ENCODE data around the gene LRP11. TPM values are rescaled to one million over a fixed set of nuclear protein-coding genes. Genes with fewer than 3 reads are reported as not detected.

The LRP11 gene
- total and polyA plus RNA-seq, 2 donors from 2014 or later: 22.1 to 34.0 TPM

DNA sequence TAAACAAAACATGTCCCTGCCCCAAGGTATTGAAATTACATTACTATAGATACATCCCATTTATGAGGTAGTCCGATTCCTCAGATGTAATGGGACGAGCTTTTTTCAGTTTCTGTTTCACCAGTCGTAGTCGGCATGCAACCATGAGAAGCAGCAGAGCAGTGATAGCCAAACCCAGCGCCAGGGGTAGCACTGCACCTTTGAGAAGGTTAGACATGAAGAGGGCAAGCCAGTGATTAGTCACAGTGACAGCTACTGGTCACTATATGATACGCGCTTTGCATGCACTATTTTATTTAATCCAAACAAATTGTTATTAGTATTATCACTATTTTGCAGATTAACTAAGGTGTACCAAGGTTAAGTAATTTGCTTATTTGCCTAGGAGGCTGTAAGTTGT is 43.7 kb downstream of the LRP11 start:
- TF ChIP-seq, protein P1, sequence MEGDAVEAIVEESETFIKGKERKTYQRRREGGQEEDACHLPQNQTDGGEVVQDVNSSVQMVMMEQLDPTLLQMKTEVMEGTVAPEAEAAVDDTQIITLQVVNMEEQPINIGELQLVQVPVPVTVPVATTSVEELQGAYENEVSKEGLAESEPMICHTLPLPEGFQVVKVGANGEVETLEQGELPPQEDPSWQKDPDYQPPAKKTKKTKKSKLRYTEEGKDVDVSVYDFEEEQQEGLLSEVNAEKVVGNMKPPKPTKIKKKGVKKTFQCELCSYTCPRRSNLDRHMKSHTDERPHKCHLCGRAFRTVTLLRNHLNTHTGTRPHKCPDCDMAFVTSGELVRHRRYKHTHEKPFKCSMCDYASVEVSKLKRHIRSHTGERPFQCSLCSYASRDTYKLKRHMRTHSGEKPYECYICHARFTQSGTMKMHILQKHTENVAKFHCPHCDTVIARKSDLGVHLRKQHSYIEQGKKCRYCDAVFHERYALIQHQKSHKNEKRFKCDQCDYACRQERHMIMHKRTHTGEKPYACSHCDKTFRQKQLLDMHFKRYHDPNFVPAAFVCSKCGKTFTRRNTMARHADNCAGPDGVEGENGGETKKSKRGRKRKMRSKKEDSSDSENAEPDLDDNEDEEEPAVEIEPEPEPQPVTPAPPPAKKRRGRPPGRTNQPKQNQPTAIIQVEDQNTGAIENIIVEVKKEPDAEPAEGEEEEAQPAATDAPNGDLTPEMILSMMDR (IDR thresholded peaks at IDR 0.05; ENCODE audit: borderline replicate concordance, extremely low read depth, insufficient read depth): no peak
- no peaks in the 10 kb centered on the region for H3K36me3 ChIP-seq (ENCODE audit: control insufficient read depth in 2 of 3, insufficient read depth in 3 of 3, low read length in 3 of 3)
- H3K27me3 ChIP-seq (ENCODE audit: control insufficient read depth, insufficient read depth, low read length): no peaks in the 10 kb centered on the region
- DNase-seq (no peak), FAIRE-seq (no peak)
- H3K4me1 ChIP-seq (ENCODE audit: control insufficient read depth in 2 of 3, insufficient read depth in 2 of 3, low read depth in 1 of 3, low read length in 3 of 3): no peaks in the 10 kb centered on the region
- H3K27ac ChIP-seq (ENCODE audit: low read depth in 2 of 2, low read length in 2 of 2): no peak overlapping the region
- no peaks in the 10 kb centered on the region for H3K9me3 ChIP-seq (ENCODE audit: control insufficient read depth in 2 of 3, insufficient read depth in 1 of 3, low read length in 3 of 3)
- H3K4me3 ChIP-seq (ENCODE audit: low read length in 3 of 3): no peak overlapping the region
- H3K9ac ChIP-seq (ENCODE audit: low read length in 3 of 3): no peak overlapping the region
- intact Hi-C loops (cut with DNase I): no loop called here

DNA sequence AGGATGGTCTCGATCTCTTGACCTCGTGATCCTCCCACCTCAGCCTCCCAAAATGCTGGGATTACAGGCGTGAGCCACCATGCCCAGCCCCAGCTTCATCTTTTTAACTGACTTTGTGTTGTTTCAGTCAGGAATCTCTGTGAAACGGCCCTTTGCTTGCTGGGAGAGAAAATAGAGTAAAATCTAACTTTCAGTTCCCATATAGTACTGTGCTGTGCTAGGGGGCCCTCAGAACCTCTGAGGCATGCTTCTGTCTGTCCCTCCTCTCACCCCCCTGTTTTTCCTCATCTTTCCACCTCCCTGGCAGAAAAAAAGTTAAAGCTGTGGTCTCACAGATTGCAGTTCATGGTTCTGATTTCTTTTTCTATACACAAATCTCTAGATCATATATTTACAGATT is 48.4 kb downstream of the LRP11 start:
- no peaks in the 10 kb centered on the region for H3K27me3 ChIP-seq (ENCODE audit: control insufficient read depth, insufficient read depth, low read length)
- DNase-seq (no peak), FAIRE-seq (no peak)
- TF ChIP-seq, protein P1 (IDR thresholded peaks at IDR 0.05; ENCODE audit: borderline replicate concordance, extremely low read depth, insufficient read depth): no peak
- H3K27ac ChIP-seq (ENCODE audit: low read depth in 2 of 2, low read length in 2 of 2): no peak overlapping the region
- H3K9ac ChIP-seq (ENCODE audit: low read length in 3 of 3): no peak overlapping the region
- H3K4me3 ChIP-seq (ENCODE audit: low read length in 3 of 3): no peak overlapping the region
- H3K4me1 ChIP-seq (ENCODE audit: control insufficient read depth in 2 of 3, insufficient read depth in 2 of 3, low read depth in 1 of 3, low read length in 3 of 3): no peaks in the 10 kb centered on the region
- no peaks in the 10 kb centered on the region for H3K9me3 ChIP-seq (ENCODE audit: control insufficient read depth in 2 of 3, insufficient read depth in 1 of 3, low read length in 3 of 3)
- intact Hi-C loops (cut with DNase I): no loop called here
- H3K36me3 ChIP-seq (ENCODE audit: control insufficient read depth in 2 of 3, insufficient read depth in 3 of 3, low read length in 3 of 3): peaks cover 0 to 3% (median 0%) of the 10 kb centered on the region in 3 donors

DNA sequence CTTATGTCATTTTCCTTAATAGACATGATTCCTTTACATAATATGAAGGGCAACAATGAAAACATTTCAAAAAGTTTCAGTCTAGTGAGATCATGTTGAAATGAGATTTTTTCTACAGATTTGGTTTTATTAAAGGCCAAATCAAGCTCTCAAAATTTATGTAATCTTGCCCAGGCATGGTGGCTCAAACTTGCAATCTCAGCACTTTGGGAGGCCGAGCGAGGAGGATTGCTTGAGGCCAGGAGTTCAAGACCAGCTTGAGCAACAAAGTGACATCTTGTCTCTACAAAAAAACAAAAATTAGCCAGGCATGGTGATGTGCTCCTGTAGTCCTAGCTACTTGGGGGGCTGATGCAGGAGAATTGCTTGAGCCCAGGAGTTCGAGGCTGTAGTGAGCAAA is 50.8 kb downstream of the LRP11 start:
- no peak overlapping the region for H3K4me3 ChIP-seq (ENCODE audit: low read length in 3 of 3)
- H3K9ac ChIP-seq (ENCODE audit: low read length in 3 of 3): no peak overlapping the region
- peaks cover 0 to 3% (median 2%) of the 10 kb centered on the region in 3 donors for H3K36me3 ChIP-seq (ENCODE audit: control insufficient read depth in 2 of 3, insufficient read depth in 3 of 3, low read length in 3 of 3)
- H3K27me3 ChIP-seq (ENCODE audit: control insufficient read depth, insufficient read depth, low read length): no peaks in the 10 kb centered on the region
- no peak for DNase-seq
- H3K9me3 ChIP-seq (ENCODE audit: control insufficient read depth in 2 of 3, insufficient read depth in 1 of 3, low read length in 3 of 3): no peaks in the 10 kb centered on the region
- no peak overlapping the region for H3K27ac ChIP-seq (ENCODE audit: low read depth in 2 of 2, low read length in 2 of 2)
- H3K4me1 ChIP-seq (ENCODE audit: control insufficient read depth in 2 of 3, insufficient read depth in 2 of 3, low read depth in 1 of 3, low read length in 3 of 3): no peaks in the 10 kb centered on the region
- TF ChIP-seq, protein P1 (IDR thresholded peaks at IDR 0.05; ENCODE audit: borderline replicate concordance, extremely low read depth, insufficient read depth): no peak
- intact Hi-C loops (cut with DNase I): no loop called here
- FAIRE-seq: no peak

DNA sequence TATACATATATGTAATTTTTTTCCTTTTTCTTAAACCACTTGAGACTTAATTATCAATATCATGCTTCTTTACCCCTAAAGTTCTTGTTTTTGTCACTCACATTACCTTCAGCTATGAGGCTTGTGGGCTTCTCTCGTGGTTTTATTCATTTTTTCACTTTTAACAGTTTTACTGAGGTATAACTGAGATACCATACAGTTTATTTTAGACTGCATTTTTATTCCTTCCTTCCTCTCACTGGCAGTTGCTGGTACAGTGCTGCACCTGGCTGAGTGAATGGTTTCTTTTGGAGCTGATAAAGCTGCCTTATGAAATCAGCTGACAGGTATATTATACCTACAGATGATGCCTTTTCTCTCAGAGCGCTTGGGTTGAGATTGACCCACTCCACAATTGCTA is 54.4 kb downstream of the LRP11 start:
- Histone ChIP-seq H3K27me3 (ENCODE audit: control insufficient read depth, insufficient read depth, low read length) (no peaks in the 10 kb centered on the region), H3K4me3 (ENCODE audit: low read length in 3 of 3) (no peak overlapping the region), H3K9me3 (ENCODE audit: control insufficient read depth in 2 of 3, insufficient read depth in 1 of 3, low read length in 3 of 3) (no peaks in the 10 kb centered on the region), H3K4me1 (ENCODE audit: control insufficient read depth in 2 of 3, insufficient read depth in 2 of 3, low read depth in 1 of 3, low read length in 3 of 3) (no peaks in the 10 kb centered on the region), H3K27ac (ENCODE audit: low read depth in 2 of 2, low read length in 2 of 2) (no peak overlapping the region), H3K9ac (ENCODE audit: low read length in 3 of 3) (no peak overlapping the region), H3K36me3 (ENCODE audit: control insufficient read depth in 2 of 3, insufficient read depth in 3 of 3, low read length in 3 of 3) (peaks cover 0 to 4% (median 3%) of the 10 kb centered on the region in 3 donors)
- DNase-seq: no peak
- TF ChIP-seq, protein P1 (IDR thresholded peaks at IDR 0.05; ENCODE audit: borderline replicate concordance, extremely low read depth, insufficient read depth): no peak
- intact Hi-C loops (cut with DNase I): no loop called here
- no peak for FAIRE-seq

Data from kidney (tissue), 14 donors.